GM12801 (cell line): Measurements from ENCODE around the gene LAG3.

Experiments
- TF ChIP-seq, protein P1 (sequence below): IDR thresholded peaks from one replicate; pipeline ENCODE4 v1.5.1; 2011; ENCODE audit warnings: control low read depth; ENCODE audit not compliant: insufficient read length; ENCODE audit errors: extremely low read depth

The LAG3 gene

DNA sequence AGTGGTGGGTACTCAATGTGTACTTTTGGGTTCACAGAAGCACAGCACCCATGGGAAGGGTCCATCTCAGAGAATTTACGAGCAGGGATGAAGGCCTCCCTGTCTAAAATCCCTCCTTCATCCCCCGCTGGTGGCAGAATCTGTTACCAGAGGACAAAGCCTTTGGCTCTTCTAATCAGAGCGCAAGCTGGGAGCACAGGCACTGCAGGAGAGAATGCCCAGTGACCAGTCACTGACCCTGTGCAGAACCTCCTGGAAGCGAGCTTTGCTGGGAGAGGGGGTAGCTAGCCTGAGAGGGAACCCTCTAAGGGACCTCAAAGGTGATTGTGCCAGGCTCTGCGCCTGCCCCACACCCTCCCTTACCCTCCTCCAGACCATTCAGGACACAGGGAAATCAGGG is 47.8 kb downstream of the LAG3 start:
- TF ChIP-seq, protein P1, sequence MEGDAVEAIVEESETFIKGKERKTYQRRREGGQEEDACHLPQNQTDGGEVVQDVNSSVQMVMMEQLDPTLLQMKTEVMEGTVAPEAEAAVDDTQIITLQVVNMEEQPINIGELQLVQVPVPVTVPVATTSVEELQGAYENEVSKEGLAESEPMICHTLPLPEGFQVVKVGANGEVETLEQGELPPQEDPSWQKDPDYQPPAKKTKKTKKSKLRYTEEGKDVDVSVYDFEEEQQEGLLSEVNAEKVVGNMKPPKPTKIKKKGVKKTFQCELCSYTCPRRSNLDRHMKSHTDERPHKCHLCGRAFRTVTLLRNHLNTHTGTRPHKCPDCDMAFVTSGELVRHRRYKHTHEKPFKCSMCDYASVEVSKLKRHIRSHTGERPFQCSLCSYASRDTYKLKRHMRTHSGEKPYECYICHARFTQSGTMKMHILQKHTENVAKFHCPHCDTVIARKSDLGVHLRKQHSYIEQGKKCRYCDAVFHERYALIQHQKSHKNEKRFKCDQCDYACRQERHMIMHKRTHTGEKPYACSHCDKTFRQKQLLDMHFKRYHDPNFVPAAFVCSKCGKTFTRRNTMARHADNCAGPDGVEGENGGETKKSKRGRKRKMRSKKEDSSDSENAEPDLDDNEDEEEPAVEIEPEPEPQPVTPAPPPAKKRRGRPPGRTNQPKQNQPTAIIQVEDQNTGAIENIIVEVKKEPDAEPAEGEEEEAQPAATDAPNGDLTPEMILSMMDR = no peak

DNA sequence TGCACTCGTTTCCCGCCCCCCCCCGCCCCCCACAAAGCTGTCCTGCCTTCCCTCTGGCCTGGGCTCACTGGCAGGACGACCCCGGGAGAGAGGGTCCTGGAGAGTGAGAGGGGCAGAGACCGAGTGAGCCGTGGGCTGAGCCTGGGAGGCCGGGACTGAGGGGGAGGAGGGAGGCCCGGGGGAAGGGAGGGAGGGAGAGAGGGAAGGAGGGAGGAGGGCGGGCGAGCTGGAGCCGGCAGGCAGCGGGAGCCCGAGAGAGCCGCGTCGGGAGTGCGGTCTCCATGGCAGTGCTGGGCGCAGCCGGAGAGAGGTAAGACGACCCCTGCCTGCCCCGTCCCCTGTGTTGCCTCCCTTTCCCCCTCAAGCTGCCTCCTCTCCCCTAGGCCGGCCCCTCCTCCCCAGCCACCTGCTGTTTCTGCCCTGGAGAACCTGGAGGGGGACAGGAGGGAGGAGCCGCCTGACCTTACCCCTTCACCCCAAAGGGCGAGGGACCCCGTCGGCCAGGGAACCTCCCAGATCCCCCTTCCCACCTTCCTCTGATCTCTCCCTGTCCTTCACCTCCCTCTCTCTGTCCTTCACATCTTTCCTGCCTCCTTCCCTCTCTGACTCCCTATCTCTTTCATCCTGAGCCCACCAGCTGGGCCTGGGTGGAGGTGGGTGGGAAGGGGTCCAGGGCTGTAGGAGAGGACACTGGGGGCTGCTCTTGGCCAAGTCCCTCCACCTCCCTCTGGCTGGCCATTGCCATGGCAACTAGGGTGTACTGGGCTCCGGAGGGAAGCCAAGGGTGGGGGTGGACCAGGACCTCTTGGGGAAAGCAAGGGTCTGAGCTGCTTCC is 49.5 kb downstream of the LAG3 start, which contains the start of gene GPR162:
TSS of gene GPR162 (plus strand) at position 231 of the 835 bp plus-strand sequence. CDS start 2,078 bp downstream, outside the sequence.
- TF ChIP-seq, protein P1 = no peak

DNA sequence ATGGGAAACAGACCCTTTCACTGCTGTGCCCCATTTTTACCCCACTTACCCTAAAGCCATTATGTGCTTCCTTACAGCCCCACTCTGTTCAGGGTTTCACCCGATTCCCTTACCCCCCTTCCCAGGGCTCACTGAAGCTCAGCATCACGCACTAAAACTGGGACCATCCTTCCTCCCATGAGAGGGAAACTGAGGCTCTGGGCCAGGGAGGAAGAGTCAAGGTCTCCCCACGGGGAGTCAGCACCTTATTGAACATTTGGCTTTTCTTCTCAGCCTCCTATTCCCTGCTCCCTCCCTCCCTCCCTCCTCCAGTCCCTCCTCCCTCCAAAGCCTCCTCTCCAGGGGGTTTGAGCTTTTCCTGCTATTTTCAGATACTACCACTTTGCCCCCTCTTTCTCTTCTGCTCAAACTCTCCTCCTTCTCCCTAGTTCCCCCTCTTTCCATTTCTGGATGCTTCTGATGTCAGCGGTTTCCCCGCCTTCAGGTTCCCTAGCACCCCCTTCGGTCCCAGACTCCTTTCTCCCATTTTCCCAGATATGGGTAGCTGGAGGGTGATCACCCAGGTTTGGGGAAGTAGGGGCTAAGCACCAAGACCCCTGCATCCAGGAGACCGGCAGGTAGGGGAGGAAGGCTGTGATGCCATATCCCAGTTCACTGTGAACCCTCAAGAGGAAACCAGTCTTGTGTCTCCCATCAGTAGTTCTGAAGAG is 50.3 kb downstream of the LAG3 start:
- TF ChIP-seq, protein P1 = no peak

DNA sequence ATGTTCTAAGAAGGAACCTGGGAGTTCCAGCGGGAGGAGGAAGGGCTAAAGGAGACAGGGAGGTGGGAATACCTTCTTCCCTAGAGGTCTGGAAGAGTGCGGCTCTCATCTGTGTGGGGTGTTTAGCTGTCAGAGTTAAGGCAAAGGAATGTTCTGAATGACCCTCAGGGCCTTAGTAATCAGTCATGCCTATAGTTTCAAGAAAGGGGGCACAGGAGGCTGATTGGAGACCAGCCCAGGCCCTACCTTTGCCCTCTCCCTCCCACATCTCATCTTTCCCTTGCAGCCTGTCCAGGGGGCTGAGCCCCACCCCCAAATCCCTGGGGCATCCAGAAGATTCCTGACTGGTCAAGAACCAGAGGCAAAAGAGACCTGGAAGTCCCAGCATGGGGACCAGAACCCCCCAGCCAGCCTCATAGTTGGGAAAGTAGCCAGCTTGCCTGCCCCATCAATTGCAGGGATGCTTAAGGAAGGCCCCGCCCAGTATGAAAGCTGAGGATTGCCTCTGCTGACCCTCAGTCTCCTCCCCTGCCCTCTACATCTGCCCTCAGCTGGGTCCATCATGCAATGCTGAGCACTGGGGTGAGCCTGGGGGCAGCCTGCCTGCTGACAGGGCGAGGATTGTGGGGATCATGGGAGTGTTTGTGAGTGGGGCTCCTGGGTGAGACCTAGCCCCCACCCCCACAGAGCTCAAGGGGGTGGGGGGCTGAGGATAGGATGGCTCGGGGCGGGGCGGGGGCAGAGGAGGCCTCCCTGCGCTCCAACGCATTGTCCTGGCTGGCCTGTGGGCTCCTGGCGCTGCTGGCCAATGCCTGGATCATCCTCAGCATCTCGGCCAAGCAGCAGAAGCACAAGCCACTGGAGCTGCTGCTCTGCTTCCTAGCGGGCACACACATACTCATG is 51.1 kb downstream of the LAG3 start:
- TF ChIP-seq, protein P1 = no peak

DNA sequence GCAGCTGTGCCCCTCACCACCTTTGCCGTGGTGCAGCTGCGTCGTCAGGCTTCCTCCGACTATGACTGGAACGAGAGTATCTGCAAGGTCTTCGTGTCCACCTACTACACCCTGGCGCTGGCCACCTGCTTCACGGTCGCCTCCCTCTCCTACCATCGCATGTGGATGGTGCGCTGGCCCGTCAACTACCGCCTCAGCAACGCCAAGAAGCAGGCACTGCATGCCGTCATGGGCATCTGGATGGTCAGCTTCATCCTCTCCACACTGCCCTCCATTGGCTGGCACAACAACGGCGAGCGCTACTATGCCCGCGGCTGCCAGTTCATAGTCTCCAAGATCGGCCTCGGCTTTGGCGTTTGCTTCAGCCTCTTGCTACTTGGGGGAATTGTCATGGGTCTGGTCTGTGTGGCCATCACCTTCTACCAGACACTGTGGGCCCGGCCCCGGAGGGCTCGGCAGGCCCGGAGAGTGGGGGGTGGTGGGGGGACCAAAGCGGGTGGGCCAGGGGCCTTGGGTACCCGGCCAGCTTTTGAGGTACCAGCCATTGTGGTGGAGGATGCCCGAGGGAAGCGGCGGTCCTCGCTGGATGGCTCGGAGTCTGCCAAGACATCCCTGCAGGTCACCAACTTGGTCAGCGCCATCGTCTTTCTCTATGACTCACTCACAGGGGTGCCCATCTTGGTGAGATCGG is 51.9 kb downstream of the LAG3 start:
- TF ChIP-seq, protein P1 = no peak

DNA sequence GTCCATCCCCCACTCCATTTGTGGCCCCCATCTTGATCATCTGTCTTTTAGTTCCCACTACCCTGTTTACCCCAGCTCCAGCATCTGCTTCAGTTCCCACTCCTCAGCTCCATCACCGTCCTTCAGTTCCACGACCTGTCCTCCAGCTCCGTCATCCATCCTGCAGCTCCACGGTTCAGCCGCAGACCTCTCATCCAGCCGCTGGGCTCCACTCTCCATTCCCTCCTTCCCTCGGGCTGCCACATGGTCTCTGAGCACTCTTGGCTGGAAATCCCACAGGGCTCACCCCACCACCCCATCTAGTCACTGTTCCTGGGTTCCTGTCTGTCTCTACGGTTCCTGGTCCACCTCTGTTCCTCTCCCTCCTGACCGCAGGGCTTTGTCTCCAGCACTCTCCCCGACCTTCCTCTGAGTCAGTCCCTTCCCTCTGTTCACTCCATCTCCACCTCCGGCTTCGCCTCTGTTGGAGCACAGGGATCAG is 52.6 kb downstream of the LAG3 start:
- TF ChIP-seq, protein P1 = no peak
